ENCODE data around the gene TMPRSS11A. TPM values are rescaled to one million over a fixed set of nuclear protein-coding genes. Genes with fewer than 3 reads are reported as not detected.
A peak's percentile ranks its signal among the peaks of the same experiment; 100 is the strongest.

Gene TMPRSS11A
- total RNA-seq, 1 experiment from 2014 or later, result not detected

DNA sequence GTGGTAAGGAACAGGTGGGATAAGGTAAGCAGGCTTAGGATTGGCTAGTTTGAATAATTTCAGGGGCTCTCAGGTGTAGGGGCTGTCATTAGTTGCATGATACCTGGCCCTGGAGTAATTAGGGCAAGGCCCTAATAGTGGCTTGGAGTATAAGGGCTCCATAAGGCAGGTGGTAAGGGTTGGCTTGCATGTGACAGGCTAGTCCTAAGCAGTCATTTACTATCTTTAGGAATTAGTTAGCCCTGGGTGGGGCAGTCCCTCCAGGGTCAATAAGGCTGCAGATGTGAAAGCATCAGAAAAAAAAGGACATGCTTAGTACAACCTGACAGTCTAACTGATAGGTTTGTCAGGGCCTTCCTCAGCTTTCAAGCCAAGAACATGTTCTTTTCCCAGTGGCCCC, 71.6 kb downstream of the TMPRSS11A start:
- no TSS peak for BruUV-seq (replicated peaks)
- no peaks in the 10 kb centered on the region for H3K9me3 ChIP-seq (ENCODE audit: low read length)
- no peak overlapping the region for H3K9ac ChIP-seq (ENCODE audit: low read length)
- H3K36me3 ChIP-seq (ENCODE audit: low read depth, low read length), result no peaks in the 10 kb centered on the region
- H3K4me3 ChIP-seq (ENCODE audit: low read length), result no peak overlapping the region
- intact Hi-C loops (cut with micrococcal nuclease), result no loop called here
- H2AFZ ChIP-seq (ENCODE audit: low read length), result no peak overlapping the region
- H3K79me2 ChIP-seq (ENCODE audit: low read length), result no peaks in the 10 kb centered on the region
- no peaks in the 10 kb centered on the region for H3K9me2 ChIP-seq (replicated peaks; ENCODE audit: low read length)
- CTCF ChIA-PET, result no interaction called here
- peaks cover 3% of the 10 kb centered on the region for H3F3A ChIP-seq (ENCODE audit: low read length, unreplicated experiment)
- POLR2A ChIA-PET (ENCODE audit: unreplicated experiment), result no interaction called here
- DNase-seq, result no peak
- H4K20me1 ChIP-seq (ENCODE audit: low read length), result no peaks in the 10 kb centered on the region
- ATAC-seq, result no peak
- no peak overlapping the region for H3K4me2 ChIP-seq (ENCODE audit: low read length)
- no peak for TF ChIP-seq EZH2phosphoT487 (IDR thresholded peaks at IDR 0.05; ENCODE audit: borderline replicate concordance, low read length)
- TF ChIP-seq, protein P1, sequence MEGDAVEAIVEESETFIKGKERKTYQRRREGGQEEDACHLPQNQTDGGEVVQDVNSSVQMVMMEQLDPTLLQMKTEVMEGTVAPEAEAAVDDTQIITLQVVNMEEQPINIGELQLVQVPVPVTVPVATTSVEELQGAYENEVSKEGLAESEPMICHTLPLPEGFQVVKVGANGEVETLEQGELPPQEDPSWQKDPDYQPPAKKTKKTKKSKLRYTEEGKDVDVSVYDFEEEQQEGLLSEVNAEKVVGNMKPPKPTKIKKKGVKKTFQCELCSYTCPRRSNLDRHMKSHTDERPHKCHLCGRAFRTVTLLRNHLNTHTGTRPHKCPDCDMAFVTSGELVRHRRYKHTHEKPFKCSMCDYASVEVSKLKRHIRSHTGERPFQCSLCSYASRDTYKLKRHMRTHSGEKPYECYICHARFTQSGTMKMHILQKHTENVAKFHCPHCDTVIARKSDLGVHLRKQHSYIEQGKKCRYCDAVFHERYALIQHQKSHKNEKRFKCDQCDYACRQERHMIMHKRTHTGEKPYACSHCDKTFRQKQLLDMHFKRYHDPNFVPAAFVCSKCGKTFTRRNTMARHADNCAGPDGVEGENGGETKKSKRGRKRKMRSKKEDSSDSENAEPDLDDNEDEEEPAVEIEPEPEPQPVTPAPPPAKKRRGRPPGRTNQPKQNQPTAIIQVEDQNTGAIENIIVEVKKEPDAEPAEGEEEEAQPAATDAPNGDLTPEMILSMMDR (conservative IDR thresholded peaks at IDR 0.05; ENCODE audit: low read depth, low read length), result no peak
- no peak for TF ChIP-seq EZH2 (IDR thresholded peaks at IDR 0.05; ENCODE audit: low read length, unreplicated experiment)
- no peaks in the 10 kb centered on the region for H3K27me3 ChIP-seq (ENCODE audit: low read length)
- no peak overlapping the region for H3K27ac ChIP-seq (ENCODE audit: low read length)
- H3K4me1 ChIP-seq (ENCODE audit: insufficient read depth, low read length), result peaks cover 5% of the 10 kb centered on the region

DNA sequence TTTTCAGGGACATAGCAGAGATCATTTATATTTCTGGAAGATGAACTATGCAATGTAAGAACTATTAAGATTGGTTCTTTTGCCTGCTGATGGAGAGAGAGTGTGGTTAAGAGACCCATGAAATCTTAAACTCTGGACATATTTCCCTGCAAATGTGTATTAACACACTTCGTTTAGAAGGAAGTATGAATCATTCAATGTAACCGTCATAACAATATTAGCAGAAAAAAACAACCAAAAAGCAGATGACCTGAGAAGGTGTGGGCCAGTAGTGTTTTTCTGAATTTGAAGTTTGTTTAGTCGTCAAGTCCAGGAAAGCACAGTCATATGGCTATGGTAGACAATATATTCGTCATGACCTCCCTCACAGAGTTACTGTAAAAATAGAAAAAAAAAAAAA, 77.0 kb downstream of the TMPRSS11A start:
- peak overlapping the region; percentile 66 for H3K4me2 ChIP-seq (ENCODE audit: low read length)
- intact Hi-C loops (cut with micrococcal nuclease), result loop anchor here (1.0 kb wide), 1 partner anchor 185 kb away; the partner anchor contains the start of gene UBA6
- peak overlapping the region; percentile 45 for H3K4me3 ChIP-seq (ENCODE audit: low read length)
- CTCF ChIA-PET, result interaction anchor here (0.6 to 0.9 kb wide), 2 partner anchors 23 to 50 kb away, joined by 4 to 5 read pairs; no protein-coding TSS in a partner anchor
- H3K4me1 ChIP-seq (ENCODE audit: insufficient read depth, low read length), result peaks cover 20% of the 10 kb centered on the region
- ATAC-seq, result peak; percentile 67
- H4K20me1 ChIP-seq (ENCODE audit: low read length), result no peaks in the 10 kb centered on the region
- peak overlapping the region; percentile 53 for H2AFZ ChIP-seq (ENCODE audit: low read length)
- no peaks in the 10 kb centered on the region for H3K79me2 ChIP-seq (ENCODE audit: low read length)
- H3K27ac ChIP-seq (ENCODE audit: low read length), result peak overlapping the region; percentile 95
- no peaks in the 10 kb centered on the region for H3K9me3 ChIP-seq (ENCODE audit: low read length)
- H3K36me3 ChIP-seq (ENCODE audit: low read depth, low read length), result no peaks in the 10 kb centered on the region
- no peaks in the 10 kb centered on the region for H3K27me3 ChIP-seq (ENCODE audit: low read length)
- peaks cover 4% of the 10 kb centered on the region for H3F3A ChIP-seq (ENCODE audit: low read length, unreplicated experiment)
- POLR2A ChIA-PET (ENCODE audit: unreplicated experiment), result interaction anchor here (0.6 to 1.0 kb wide), 2 partner anchors 23 to 168 kb away, joined by 4 to 5 read pairs; no protein-coding TSS in a partner anchor
- DNase-seq, result peak; percentile 53
- TF ChIP-seq, protein P1 (conservative IDR thresholded peaks at IDR 0.05; ENCODE audit: low read depth, low read length), result no peak
- TF ChIP-seq EZH2 (IDR thresholded peaks at IDR 0.05; ENCODE audit: low read length, unreplicated experiment) (no peak), EZH2phosphoT487 (IDR thresholded peaks at IDR 0.05; ENCODE audit: borderline replicate concordance, low read length) (no peak)
- H3K9me2 ChIP-seq (replicated peaks; ENCODE audit: low read length), result no peaks in the 10 kb centered on the region
- TSS peak; percentile 88 for BruUV-seq (replicated peaks)
- H3K9ac ChIP-seq (ENCODE audit: low read length), result peak overlapping the region; percentile 63

- ChIA-PET POLR2A (ENCODE audit: unreplicated experiment) (interaction anchor here (0.6 to 1.0 kb wide), 2 partner anchors 23 to 168 kb away, joined by 4 to 5 read pairs; no protein-coding TSS in a partner anchor), CTCF (interaction anchor here (0.7 to 0.9 kb wide), 2 partner anchors 24 to 25 kb away, joined by 3 to 5 read pairs; no protein-coding TSS in a partner anchor)
- H3K27me3 ChIP-seq (ENCODE audit: low read length), result no peaks in the 10 kb centered on the region
- BruUV-seq (replicated peaks), result no TSS peak
- peak overlapping the region; percentile 95 for H3K27ac ChIP-seq (ENCODE audit: low read length)
- intact Hi-C loops (cut with micrococcal nuclease), result loop anchor here (1.0 kb wide), 1 partner anchor 184 kb away; the partner anchor contains the start of gene UBA6
- H3K4me3 ChIP-seq (ENCODE audit: low read length), result peak overlapping the region; percentile 45; the same call in 1 of the 2 replicates
- peak overlapping the region; percentile 63 for H3K9ac ChIP-seq (ENCODE audit: low read length)
- peaks cover 4% of the 10 kb centered on the region for H3F3A ChIP-seq (ENCODE audit: low read length, unreplicated experiment)
- H3K4me2 ChIP-seq (ENCODE audit: low read length), result peak overlapping the region; percentile 66
- TF ChIP-seq EZH2 (IDR thresholded peaks at IDR 0.05; ENCODE audit: low read length, unreplicated experiment), result no peak
- TF ChIP-seq, protein P1 (conservative IDR thresholded peaks at IDR 0.05; ENCODE audit: low read depth, low read length), result no peak
- TF ChIP-seq EZH2phosphoT487 (IDR thresholded peaks at IDR 0.05; ENCODE audit: borderline replicate concordance, low read length), result no peak
- ATAC-seq, result peak; percentile 91
- H3K9me2 ChIP-seq (replicated peaks; ENCODE audit: low read length), result no peaks in the 10 kb centered on the region
- peak overlapping the region; percentile 53 for H2AFZ ChIP-seq (ENCODE audit: low read length)
- no peaks in the 10 kb centered on the region for H3K79me2 ChIP-seq (ENCODE audit: low read length)
- H3K9me3 ChIP-seq (ENCODE audit: low read length), result no peaks in the 10 kb centered on the region
- DNase-seq, result peak; percentile 94
- peaks cover 24% of the 10 kb centered on the region for H3K4me1 ChIP-seq (ENCODE audit: insufficient read depth, low read length)
- H3K36me3 ChIP-seq (ENCODE audit: low read depth, low read length), result no peaks in the 10 kb centered on the region
- no peaks in the 10 kb centered on the region for H4K20me1 ChIP-seq (ENCODE audit: low read length)
Observed at GRCh38 chr4:67885762-67886161, 77.5 kb downstream of the TMPRSS11A start.
